Measurements from ENCODE around the gene PARVA.

Gene PARVA

GRCh38 chr11:12377824-12378593, 638 bp downstream of the PARVA start:
- DNase-seq, result no peak

- DNase-seq, result no peak
These were observed 3.4 kb downstream of the PARVA start for GRCh38 chr11:12380565-12381325.

DNA sequence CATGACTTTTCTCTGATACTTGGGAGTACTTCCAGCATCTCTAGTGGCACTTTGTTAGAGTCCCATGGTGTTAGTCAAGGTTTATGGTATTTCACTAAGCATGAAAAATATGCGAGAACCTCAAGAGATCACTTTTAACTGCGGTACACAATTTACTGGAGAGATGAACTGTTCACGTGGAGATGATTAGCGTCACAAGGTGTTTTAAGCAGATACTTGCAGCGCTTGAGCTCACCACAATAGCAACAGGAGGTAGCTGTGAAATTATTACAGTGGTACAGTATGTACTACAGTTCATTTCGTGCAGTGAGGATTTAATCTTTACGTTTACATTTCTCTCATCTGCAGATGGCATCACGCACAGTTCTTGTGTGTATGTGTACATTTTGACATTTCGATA, 4.5 kb downstream of the PARVA start:
- no peak for DNase-seq

DNA sequence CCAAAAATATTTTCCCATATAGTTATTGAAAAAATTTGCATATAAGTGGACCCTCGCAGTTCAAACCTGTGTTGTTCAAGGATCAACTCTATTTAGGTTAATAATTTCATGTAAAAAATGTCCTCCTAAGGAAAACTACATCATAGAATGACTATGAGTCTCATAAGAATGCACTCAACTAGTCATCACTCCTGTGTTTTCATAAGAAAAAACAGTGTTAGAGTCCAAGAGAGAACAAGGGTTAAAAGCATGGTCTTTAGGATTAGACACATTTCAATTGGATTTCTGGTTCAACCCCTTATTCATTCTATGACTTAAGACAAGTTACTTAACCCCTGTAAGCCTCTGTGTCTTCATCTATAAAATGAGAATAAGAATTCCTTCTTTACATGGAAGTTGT, 5.1 kb downstream of the PARVA start:
- DNase-seq, result no peak

- no peak for DNase-seq
These were observed 8.9 kb downstream of the PARVA start for GRCh38 chr11:12386309-12386708.

GRCh38 chr11:12386745-12387144, 9.4 kb downstream of the PARVA start:
- DNase-seq, result no peak

- DNase-seq, result no peak
These were observed 10.8 kb downstream of the PARVA start for GRCh38 chr11:12388173-12388572.

DNA sequence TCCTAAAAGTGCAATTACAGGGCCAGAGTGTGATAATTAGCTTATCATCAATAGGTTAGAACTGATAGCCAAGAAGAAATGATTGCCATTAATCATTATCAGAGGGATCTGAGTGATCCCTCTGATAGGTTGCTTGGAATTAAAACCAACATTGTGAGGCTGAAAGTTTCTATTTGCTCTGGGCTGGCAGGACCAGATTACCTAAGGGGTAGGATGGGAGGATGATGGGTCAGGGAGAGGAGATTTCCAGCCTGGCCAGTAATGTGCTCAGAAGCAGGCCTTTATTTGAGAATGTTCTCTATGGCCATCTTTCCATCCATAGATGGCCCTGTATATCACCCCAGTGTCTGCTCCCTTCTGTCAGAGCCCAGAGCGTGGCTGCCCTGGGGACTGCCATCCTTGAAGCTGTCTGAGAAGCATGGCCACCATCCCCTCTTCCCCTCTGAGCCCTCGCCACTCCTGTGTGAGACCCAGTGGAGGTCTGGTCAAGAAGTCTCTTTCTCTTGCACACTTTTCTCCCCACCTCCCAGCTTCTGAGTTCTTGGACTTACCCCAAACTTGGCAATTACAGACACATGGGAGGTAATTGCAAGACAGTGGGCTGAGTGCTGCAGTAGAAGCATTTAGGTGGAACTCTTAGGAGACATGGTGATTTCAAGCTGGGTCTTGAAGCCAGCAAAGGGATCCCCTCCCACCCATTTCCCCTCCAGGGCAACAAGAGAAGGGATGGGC, 11.7 kb downstream of the PARVA start:
- DNase-seq, result no peak

DNA sequence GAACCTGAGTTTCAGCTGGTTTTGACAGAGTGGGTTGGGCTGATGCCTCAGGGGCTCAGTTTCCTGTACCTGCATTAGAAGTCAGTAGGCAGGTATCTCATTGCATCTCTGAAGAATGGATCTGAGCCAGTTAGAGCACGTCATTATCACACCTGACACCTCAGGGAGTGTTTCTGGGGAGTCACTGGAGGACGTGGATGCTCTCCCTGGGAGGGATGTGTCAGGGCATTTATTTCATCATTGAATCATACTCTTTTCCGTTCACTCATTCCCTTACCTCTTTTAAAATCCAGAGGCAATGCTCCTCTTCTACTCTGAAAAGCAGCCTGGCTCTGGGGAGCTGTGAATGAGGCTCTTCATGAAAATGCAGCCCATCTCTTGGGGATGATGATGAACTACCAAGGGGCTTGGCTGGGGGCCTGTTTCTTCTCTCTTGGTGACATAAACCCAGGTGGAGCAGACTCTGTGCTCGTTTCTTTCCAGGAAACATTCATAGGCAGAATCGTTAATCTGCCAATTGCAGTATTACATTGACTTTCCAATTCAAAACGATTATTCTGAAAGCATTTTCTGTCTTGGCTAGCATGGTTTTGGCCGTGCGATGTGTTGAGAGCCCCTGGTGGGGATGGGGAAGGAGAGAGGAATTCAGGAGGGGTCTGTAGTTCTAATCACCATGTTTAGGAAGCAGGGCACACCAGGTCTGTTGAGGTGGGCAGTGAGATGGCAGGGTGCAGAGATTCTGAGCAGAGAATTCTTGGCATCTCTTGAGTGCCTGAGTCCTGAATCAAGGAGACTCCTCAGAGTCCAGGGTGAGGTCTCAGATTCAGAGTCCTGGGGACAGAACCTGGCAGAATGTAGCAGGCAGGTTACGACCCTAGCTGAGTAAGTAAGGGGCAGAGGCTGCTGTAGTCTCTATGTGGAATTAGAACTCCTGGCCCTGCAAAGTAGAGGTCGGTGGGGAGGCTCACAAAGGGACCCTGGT, 12.6 kb downstream of the PARVA start:
- DNase-seq, result no peak

- no peak for DNase-seq
These were observed 13.3 kb downstream of the PARVA start for GRCh38 chr11:12390687-12391110.

DNA sequence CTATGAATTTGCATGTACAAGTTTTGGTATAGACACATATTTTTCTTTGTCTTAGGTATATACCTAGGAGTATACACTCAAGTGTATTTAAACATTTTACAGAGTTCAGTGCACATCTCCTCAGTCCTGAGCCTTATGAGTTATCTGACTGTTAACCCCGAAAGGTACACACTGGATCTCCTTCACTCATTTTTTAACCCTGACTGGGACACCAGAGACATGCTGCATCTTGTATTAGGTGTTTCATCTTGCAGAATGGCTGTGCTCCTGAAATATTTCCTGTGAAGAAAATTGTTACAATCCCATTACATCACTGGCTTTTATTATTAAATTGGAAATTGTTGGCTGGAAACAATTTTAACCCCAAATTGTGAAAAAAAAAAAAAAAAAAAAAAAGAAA, 15.3 kb downstream of the PARVA start:
- no peak for DNase-seq

DNA sequence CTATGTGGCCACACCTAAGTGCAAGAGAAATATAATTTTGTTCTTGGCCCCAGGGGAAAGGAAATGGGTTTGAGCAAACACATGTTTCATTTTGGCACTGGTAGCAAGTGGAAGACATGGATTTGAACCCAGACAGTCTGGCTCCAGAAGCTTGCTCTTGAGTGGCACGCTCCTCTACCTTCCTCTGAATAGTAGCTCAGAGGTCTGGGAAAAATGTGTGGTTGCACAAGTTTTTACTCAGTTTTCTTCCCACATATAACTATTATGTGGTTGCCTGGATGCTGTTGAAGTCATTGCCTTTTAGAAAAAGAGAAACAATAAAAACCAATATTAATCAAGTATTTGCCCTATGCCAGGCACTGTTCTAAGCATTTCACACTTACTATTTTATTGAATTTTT, 16.3 kb downstream of the PARVA start:
- no peak for DNase-seq

DNA sequence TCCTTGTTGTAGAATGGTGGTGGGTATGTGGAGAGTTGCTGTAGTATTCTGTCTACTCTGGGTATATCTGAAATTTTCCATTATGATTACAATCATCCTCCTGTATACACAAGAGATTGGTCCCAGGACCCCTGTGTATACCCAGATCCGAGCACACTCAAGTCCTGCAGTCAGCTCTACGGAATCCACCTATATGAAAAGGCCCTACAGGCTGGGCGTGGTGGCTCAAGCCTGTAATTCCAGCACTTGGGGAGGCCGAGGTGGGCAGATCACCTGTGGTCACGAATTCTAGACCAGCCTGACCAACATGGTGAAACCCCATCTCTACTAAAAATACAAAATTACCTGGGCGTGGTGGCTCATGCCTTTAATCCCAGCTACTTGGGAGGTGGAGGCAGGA, 17.2 kb downstream of the PARVA start:
- DNase-seq, result no peak

- DNase-seq, result no peak
These were observed 18.0 kb downstream of the PARVA start for GRCh38 chr11:12395333-12395732.

- DNase-seq, result no peak
These were observed 20.6 kb downstream of the PARVA start for GRCh38 chr11:12397931-12398334.

- no peak for DNase-seq
These were observed 22.0 kb downstream of the PARVA start for GRCh38 chr11:12399355-12399754.

DNA sequence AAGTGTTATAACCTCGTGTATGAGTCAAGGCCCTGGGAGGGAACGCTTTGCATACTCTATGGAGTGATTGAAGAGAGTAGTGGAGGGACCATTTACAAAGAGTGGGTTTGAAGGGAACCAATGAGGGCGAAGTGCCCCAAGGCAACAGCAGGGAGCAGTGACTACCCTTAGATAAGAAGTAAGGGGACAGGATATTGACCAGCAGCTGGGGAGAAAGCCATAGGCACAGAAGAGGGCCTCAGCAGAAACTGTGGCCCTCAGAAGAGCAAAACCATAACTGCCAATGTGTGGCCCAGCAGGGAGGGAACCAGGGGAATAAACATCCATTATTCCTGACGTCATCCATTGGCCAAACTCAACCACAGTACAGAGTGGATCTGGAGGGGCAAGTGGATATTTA, 24.7 kb downstream of the PARVA start:
- no peak for DNase-seq

DNA sequence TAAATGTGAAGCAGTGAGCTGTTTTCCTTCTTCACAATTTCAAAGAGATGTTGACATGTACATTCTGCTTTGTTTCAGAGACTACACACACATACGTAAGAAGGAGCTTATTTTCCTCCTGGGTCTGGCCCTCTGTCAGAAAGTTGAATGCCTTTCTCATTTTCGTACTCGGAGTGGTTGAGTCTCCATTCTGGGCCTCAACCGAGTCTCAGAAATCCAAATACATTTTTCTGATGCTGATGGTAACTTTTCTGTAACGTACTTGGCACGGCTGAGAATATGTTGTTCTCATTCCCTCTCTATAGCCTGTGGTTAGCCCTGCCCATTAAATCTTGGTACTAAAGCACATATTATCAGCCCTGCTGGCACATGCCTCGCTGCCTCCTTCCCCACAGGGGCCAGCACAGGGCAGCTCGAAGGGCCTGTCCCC, 25.3 kb downstream of the PARVA start:
- no peak for DNase-seq

- no peak for DNase-seq
These were observed 26.0 kb downstream of the PARVA start for GRCh38 chr11:12403122-12403996.

DNA sequence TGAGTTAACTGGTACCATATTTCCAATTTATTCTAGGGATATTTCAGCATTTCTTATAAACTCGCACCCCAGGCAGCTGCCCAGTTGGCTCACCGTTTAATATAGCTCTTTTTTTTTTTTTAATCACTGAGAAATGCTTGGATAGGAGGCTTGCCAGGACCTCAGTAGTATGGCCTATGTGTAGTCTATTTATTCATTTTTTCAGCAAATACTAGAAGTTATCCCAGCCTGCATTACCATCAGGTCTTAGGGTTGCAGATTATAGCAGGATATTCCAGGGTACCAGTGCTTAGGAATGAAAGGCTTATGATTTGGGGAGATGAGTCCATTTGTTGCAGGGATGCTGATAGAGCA, 26.6 kb downstream of the PARVA start:
- no peak for DNase-seq

- no peak for DNase-seq
These were observed 27.1 kb downstream of the PARVA start for GRCh38 chr11:12404436-12404835.

Measured in GDM1 (cell line).